ENCODE data around the gene FAM120A.
"Not testable (repeated sequence)": the region's sequence is repeated elsewhere in the genome, so short reads cannot be mapped to it uniquely, and the experiment has no call there.

FAM120A gene

GRCh38 chr9:93508207-93508606 is 56.7 kb downstream of the FAM120A start:
- H3K4me1 ChIP-seq (ENCODE audit: low read depth, poor library complexity, severe bottlenecking): peaks cover 40% of the 10 kb centered on the region
- peaks cover 26% of the 10 kb centered on the region for H4K20me1 ChIP-seq (ENCODE audit: insufficient read depth)
- H3K36me3 ChIP-seq (ENCODE audit: insufficient read depth): 0 out of 2 replicates have a peak, but pooled peaks cover 8% of the 10 kb centered on the region
- TF ChIP-seq, protein P1, sequence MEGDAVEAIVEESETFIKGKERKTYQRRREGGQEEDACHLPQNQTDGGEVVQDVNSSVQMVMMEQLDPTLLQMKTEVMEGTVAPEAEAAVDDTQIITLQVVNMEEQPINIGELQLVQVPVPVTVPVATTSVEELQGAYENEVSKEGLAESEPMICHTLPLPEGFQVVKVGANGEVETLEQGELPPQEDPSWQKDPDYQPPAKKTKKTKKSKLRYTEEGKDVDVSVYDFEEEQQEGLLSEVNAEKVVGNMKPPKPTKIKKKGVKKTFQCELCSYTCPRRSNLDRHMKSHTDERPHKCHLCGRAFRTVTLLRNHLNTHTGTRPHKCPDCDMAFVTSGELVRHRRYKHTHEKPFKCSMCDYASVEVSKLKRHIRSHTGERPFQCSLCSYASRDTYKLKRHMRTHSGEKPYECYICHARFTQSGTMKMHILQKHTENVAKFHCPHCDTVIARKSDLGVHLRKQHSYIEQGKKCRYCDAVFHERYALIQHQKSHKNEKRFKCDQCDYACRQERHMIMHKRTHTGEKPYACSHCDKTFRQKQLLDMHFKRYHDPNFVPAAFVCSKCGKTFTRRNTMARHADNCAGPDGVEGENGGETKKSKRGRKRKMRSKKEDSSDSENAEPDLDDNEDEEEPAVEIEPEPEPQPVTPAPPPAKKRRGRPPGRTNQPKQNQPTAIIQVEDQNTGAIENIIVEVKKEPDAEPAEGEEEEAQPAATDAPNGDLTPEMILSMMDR (conservative IDR thresholded peaks at IDR 0.05; ENCODE audit: low read depth, low read length): no peak
- no peak overlapping the region for H3K27ac ChIP-seq
- no peak overlapping the region for H3K9ac ChIP-seq
- H3K4me3 ChIP-seq (IDR thresholded peaks at IDR 0.05; ENCODE audit: insufficient read depth, low read depth, low read length): no peak overlapping the region
- H3K27me3 ChIP-seq (ENCODE audit: insufficient read depth, low read depth): no peaks in the 10 kb centered on the region
- peaks cover 69% of the 10 kb centered on the region for H3K79me2 ChIP-seq (ENCODE audit: insufficient read depth, low read depth)
- no peak overlapping the region for H2AFZ ChIP-seq (ENCODE audit: low read depth)
- H3K4me2 ChIP-seq: no peak overlapping the region

GRCh38 chr9:93509084-93509483 is 57.6 kb downstream of the FAM120A start:
- TF ChIP-seq, protein P1 (conservative IDR thresholded peaks at IDR 0.05; ENCODE audit: low read depth, low read length): no peak
- H3K36me3 ChIP-seq (ENCODE audit: insufficient read depth): 0 out of 2 replicates have a peak, but pooled peaks cover 8% of the 10 kb centered on the region
- H3K9ac ChIP-seq: no peak overlapping the region
- peaks cover 23% of the 10 kb centered on the region for H4K20me1 ChIP-seq (ENCODE audit: insufficient read depth)
- H3K4me2 ChIP-seq: no peak overlapping the region
- no peak overlapping the region for H3K27ac ChIP-seq
- H3K4me3 ChIP-seq (IDR thresholded peaks at IDR 0.05; ENCODE audit: insufficient read depth, low read depth, low read length): no peak overlapping the region
- H3K79me2 ChIP-seq (ENCODE audit: insufficient read depth, low read depth): peaks cover 70% of the 10 kb centered on the region
- no peaks in the 10 kb centered on the region for H3K27me3 ChIP-seq (ENCODE audit: insufficient read depth, low read depth)
- H2AFZ ChIP-seq (ENCODE audit: low read depth): no peak overlapping the region
- peaks cover 36% of the 10 kb centered on the region for H3K4me1 ChIP-seq (ENCODE audit: low read depth, poor library complexity, severe bottlenecking)

DNA sequence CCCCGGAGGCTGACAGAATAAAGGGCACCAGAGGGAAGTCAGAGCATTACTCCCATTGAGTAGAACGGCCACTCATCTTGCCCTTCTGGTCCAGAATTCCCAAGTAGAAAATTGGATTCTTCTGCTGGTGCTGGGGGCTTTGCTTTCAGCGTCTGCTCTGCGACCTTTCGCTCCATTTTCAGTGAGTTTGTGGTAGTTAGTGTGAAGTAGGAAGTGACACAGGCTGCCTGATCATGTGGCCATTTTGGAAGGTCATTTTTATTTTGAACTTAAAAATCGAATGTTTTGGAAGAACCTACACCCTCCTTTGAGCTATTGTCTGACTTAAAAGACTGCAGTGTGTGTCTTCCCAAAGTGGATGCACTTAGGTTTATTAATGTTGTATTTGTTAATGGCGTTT is 58.6 kb downstream of the FAM120A start:
- TF ChIP-seq, protein P1 (conservative IDR thresholded peaks at IDR 0.05; ENCODE audit: low read depth, low read length): no peak
- Histone ChIP-seq H3K79me2 (ENCODE audit: insufficient read depth, low read depth) (peaks cover 75% of the 10 kb centered on the region), H3K4me2 (no peak overlapping the region)

GRCh38 chr9:93511228-93511627 is 59.7 kb downstream of the FAM120A start:
- Histone ChIP-seq H3K4me1 (ENCODE audit: low read depth, poor library complexity, severe bottlenecking) (peaks cover 15% of the 10 kb centered on the region), H4K20me1 (ENCODE audit: insufficient read depth) (peaks cover 12% of the 10 kb centered on the region), H3K79me2 (ENCODE audit: insufficient read depth, low read depth) (peaks cover 64% of the 10 kb centered on the region)
- not testable (repeated sequence) for H3K9ac ChIP-seq; H3K27ac ChIP-seq; H3K4me2 ChIP-seq; H3K27me3 ChIP-seq (ENCODE audit: insufficient read depth, low read depth); H2AFZ ChIP-seq (ENCODE audit: low read depth); H3K4me3 ChIP-seq (IDR thresholded peaks at IDR 0.05; ENCODE audit: insufficient read depth, low read depth, low read length); H3K36me3 ChIP-seq (ENCODE audit: insufficient read depth)

More for the DNA sequence above, 58.6 kb downstream of the FAM120A start:
- H3K27me3 ChIP-seq (ENCODE audit: insufficient read depth, low read depth): no peaks in the 10 kb centered on the region
- H4K20me1 ChIP-seq (ENCODE audit: insufficient read depth): peaks cover 23% of the 10 kb centered on the region
- H2AFZ ChIP-seq (ENCODE audit: low read depth): no peak overlapping the region
- H3K4me3 ChIP-seq (IDR thresholded peaks at IDR 0.05; ENCODE audit: insufficient read depth, low read depth, low read length): no peak overlapping the region
- H3K9ac ChIP-seq: no peak overlapping the region
- no peak overlapping the region for H3K27ac ChIP-seq
- peaks cover 27% of the 10 kb centered on the region for H3K4me1 ChIP-seq (ENCODE audit: low read depth, poor library complexity, severe bottlenecking)
- H3K36me3 ChIP-seq (ENCODE audit: insufficient read depth): 0 out of 2 replicates have a peak, but pooled peaks cover 8% of the 10 kb centered on the region

- H3K27me3 ChIP-seq (ENCODE audit: insufficient read depth, low read depth); H3K4me2 ChIP-seq; H3K36me3 ChIP-seq (ENCODE audit: insufficient read depth); H3K27ac ChIP-seq; H2AFZ ChIP-seq (ENCODE audit: low read depth); H3K9ac ChIP-seq; H4K20me1 ChIP-seq (ENCODE audit: insufficient read depth); H3K4me3 ChIP-seq (IDR thresholded peaks at IDR 0.05; ENCODE audit: insufficient read depth, low read depth, low read length); H3K4me1 ChIP-seq (ENCODE audit: low read depth, poor library complexity, severe bottlenecking): not testable (repeated sequence)
- peaks cover 53% of the 10 kb centered on the region for H3K79me2 ChIP-seq (ENCODE audit: insufficient read depth, low read depth)
These were observed 60.8 kb downstream of the FAM120A start for GRCh38 chr9:93512170-93512812.

All from KMS-11 (cell line).